AG09309 (cell line): ENCODE data around the gene TSSC4.

Experiments used
- DNase-seq: peaks from one replicate; pipeline ENCODE4 v3.0.0-alpha.2; 2010; ENCODE audit warnings: low read depth
- H3K4me3 ChIP-seq: 2 replicates; pipeline ENCODE4 v1.5.1; 2011; ENCODE audit warnings: mild to moderate bottlenecking, low read depth, low read length, moderate library complexity; ENCODE audit not compliant: control insufficient read depth
- TF ChIP-seq, protein P1 (sequence below): IDR thresholded peaks from 2 replicates; pipeline ENCODE4 v1.5.1; 2011; ENCODE audit warnings: mild to moderate bottlenecking, low read depth, low read length, inconsistent platforms; ENCODE audit not compliant: insufficient read depth, control insufficient read depth; ENCODE audit errors: missing control alignments

Gene TSSC4

DNA sequence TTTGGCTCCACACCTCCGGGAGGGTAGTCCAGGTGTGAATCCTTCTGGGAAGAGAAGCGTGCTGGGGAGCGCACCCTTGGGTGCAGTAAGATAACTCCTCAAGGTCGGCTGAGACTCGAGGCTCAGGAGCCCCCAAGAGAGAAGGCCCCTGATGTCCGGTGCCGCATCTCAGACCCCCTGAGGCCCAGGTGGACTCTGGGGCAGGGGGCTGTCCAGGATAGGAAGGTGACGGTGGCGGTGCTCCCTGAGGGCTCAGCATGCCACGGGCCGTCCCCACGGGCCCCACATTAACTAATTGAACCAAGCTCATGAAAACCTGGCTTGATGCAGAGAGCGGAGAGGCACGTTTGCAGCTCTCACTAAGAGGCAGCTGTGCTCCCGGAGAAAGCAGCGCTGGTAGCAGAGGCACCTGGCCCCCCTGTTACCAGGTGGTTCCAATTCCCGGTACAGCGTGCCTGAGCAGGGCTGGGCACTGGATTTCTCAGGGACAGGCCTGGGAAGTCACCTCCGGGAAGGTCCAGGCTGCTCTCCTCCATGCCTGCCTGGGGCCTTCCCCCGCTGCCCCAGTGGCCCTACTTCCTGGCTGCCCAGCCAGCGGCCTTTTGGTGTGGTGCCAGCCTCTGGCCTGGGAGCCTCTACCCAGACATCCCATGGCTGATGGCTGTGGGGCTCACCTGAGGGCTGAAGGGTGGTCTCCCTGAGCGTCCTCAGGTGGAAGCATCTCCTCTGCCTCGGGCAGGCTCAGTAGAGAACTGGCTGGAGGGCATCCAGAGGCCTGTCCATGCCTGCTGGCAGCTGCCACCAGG lies 45.4 kb downstream of the TSSC4 start:
- H3K4me3 ChIP-seq = no peak overlapping the region
- no peak for DNase-seq
- TF ChIP-seq, protein P1, sequence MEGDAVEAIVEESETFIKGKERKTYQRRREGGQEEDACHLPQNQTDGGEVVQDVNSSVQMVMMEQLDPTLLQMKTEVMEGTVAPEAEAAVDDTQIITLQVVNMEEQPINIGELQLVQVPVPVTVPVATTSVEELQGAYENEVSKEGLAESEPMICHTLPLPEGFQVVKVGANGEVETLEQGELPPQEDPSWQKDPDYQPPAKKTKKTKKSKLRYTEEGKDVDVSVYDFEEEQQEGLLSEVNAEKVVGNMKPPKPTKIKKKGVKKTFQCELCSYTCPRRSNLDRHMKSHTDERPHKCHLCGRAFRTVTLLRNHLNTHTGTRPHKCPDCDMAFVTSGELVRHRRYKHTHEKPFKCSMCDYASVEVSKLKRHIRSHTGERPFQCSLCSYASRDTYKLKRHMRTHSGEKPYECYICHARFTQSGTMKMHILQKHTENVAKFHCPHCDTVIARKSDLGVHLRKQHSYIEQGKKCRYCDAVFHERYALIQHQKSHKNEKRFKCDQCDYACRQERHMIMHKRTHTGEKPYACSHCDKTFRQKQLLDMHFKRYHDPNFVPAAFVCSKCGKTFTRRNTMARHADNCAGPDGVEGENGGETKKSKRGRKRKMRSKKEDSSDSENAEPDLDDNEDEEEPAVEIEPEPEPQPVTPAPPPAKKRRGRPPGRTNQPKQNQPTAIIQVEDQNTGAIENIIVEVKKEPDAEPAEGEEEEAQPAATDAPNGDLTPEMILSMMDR = no peak

- TF ChIP-seq, protein P1 = no peak
- DNase-seq = no peak
- no peak overlapping the region for H3K4me3 ChIP-seq
These were observed 46.2 kb downstream of the TSSC4 start for GRCh38 chr11:2446590-2447252.

- TF ChIP-seq, protein P1 = no peak
- DNase-seq = no peak
- no peak overlapping the region for H3K4me3 ChIP-seq
These were observed 46.9 kb downstream of the TSSC4 start for GRCh38 chr11:2447253-2447950.

- DNase-seq = no peak
- TF ChIP-seq, protein P1 = no peak
- H3K4me3 ChIP-seq = no peak overlapping the region
These were observed 47.6 kb downstream of the TSSC4 start for GRCh38 chr11:2447951-2448650.

DNA sequence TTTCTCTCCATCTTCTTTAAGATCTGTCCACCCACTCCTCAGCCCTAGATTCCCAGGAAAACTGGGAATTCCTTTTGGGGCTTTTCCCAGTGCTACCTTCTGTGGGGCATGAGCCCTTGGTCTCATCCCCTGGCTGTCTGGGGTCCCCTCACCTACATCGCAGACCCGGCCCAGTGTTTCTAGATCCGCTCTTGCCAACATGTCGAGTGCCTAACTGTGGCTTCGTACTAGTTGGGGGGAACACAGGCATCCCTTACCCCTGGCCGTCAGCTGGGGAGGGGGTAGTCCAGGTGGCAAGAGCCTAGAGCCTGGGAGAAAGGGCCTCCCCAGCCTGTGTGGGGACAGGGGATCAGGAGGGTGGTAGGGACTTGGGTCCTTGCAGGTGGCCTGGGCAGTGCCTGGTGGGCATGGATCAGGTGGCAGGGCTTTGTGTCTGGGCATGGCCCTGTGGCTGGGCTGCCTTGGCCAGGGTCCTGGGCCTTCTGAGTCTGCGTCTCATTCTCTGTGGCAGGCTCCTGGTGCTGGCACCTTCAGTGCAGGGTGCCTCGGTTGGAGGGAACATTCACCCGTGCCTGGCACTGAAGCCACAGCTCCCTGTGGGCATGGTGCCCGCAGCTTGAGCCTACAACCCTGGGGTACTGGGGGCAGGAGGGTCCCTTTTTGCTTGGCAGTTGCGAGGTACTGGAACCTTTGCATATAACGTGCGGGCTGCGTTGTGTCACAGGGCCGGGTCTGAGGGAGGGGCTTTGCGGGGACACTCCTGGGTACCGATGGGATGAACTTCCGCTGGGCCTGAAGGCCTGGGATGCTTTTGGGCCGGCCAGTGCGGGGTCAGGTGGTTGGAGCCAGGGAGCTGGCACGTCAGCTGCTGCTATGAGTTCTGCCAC lies 48.4 kb downstream of the TSSC4 start:
- TF ChIP-seq, protein P1 = no peak
- no peak for DNase-seq
- H3K4me3 ChIP-seq = no peak overlapping the region
